Large intestine (tissue), 3 donors: Measurements from ENCODE around the gene CLASRP. TPM values are rescaled to one million over a fixed set of nuclear protein-coding genes. Genes with fewer than 3 reads are reported as not detected.

Experiments
- DNase-seq, 2 donors: peaks; one replicate each; pipeline versions ENCODE4 v3.0.0 to v3.0.0-alpha.2; 2013
- H3K27ac ChIP-seq: one replicate; pipeline ENCODE4 v1.5.1; 2013; ENCODE audit warnings: low read length
- H3K27me3 ChIP-seq: 2 replicates; pipeline ENCODE4 v1.6.1; 2013; ENCODE audit warnings: low read length; ENCODE audit not compliant: control insufficient read depth, insufficient read depth
- H3K36me3 ChIP-seq: 2 replicates; pipeline ENCODE4 v1.6.1; 2013; ENCODE audit warnings: low read length; ENCODE audit not compliant: control insufficient read depth, insufficient read depth
- H3K4me1 ChIP-seq: one replicate; pipeline ENCODE4 v1.6.1; 2013; ENCODE audit warnings: low read length; ENCODE audit not compliant: control insufficient read depth, insufficient read depth
- H3K4me3 ChIP-seq: one replicate; pipeline ENCODE4 v1.5.1; 2013; ENCODE audit warnings: low read length
- H3K9me3 ChIP-seq: one replicate; pipeline ENCODE4 v1.6.1; 2013; ENCODE audit warnings: mild to moderate bottlenecking, low read depth, low read length, moderate library complexity; ENCODE audit not compliant: control insufficient read depth
- WGBS: methylation state at CpG from one replicate; pipeline ENCODE4 v1.1.5; 2013; ENCODE audit warnings: low lambda C conversion rate; ENCODE audit not compliant: insufficient coverage; 5-methylcytosine and 5-hydroxymethylcytosine counted together
- polyA plus RNA-seq: library from polyadenylated mRNA; unstranded; fragments of 120-200 nt; gene quantifications from one replicate; pipeline ENCODE4 v1.2.1, GENCODE V29; 2013

The CLASRP gene
- polyA plus RNA-seq, 1 donor: 81.6 TPM

GRCh38 chr19:45071969-45072790, 33.3 kb downstream of the CLASRP start:
- H3K27me3 ChIP-seq: no peaks in the 10 kb centered on the region
- H3K36me3 ChIP-seq: peaks cover 46% of the 10 kb centered on the region
- no peak overlapping the region for H3K4me3 ChIP-seq
- WGBS: no CpG with 5 or more reads among the region's 34 CpGs
- no peaks in the 10 kb centered on the region for H3K9me3 ChIP-seq
- H3K27ac ChIP-seq: no peak overlapping the region
- no peak for DNase-seq
- peaks cover 18% of the 10 kb centered on the region for H3K4me1 ChIP-seq

- DNase-seq: no peak
- Histone ChIP-seq H3K27ac (peak overlapping the region; percentile 24), H3K4me1 (peaks cover 28% of the 10 kb centered on the region), H3K9me3 (no peaks in the 10 kb centered on the region), H3K36me3 (peaks cover 24% of the 10 kb centered on the region), H3K4me3 (peak overlapping the region; percentile 44), H3K27me3 (no peaks in the 10 kb centered on the region)
- no CpG with 5 or more reads among the region's 11 CpGs for WGBS
These were observed 36.0 kb downstream of the CLASRP start for GRCh38 chr19:45074744-45075300.

- H3K9me3 ChIP-seq: no peaks in the 10 kb centered on the region
- no peaks in the 10 kb centered on the region for H3K27me3 ChIP-seq
- H3K4me1 ChIP-seq: peaks cover 35% of the 10 kb centered on the region
- peaks cover 17% of the 10 kb centered on the region for H3K36me3 ChIP-seq
- peak overlapping the region; percentile 44 for H3K4me3 ChIP-seq
- peak; percentile 82 to 89 for DNase-seq
- 0% methylated on average over 4 of the region's 26 CpGs for WGBS
- peak overlapping the region; percentile 50 for H3K27ac ChIP-seq
These were observed 36.6 kb downstream of the CLASRP start for GRCh38 chr19:45075301-45076028.

GRCh38 chr19:45076029-45076850, 37.4 kb downstream of the CLASRP start, which contains the start of gene ZNF296:
Gene ZNF296 (minus strand): TSS chr19:45076478. CDS start chr19:45076373, 105 bp downstream.
- Histone ChIP-seq H3K36me3 (peaks cover 10% of the 10 kb centered on the region), H3K9me3 (no peaks in the 10 kb centered on the region), H3K27ac (peak within 1 kb of the TSS; percentile 50), H3K4me1 (peaks cover 35% of the 10 kb centered on the region), H3K27me3 (no peaks in the 10 kb centered on the region), H3K4me3 (peak within 1 kb of the TSS; percentile 44)
- DNase-seq: peak; percentile 83 to 91
- no CpG with 5 or more reads among the region's 81 CpGs for WGBS

- H3K27ac ChIP-seq: peak overlapping the region; percentile 23
- DNase-seq: no peak
- peak overlapping the region; percentile 6 for H3K4me3 ChIP-seq
- no peaks in the 10 kb centered on the region for H3K9me3 ChIP-seq
- WGBS: no CpG with 5 or more reads among the region's 15 CpGs
- peaks cover 10% of the 10 kb centered on the region for H3K36me3 ChIP-seq
- H3K4me1 ChIP-seq: peaks cover 35% of the 10 kb centered on the region
- H3K27me3 ChIP-seq: no peaks in the 10 kb centered on the region
These were observed 38.2 kb downstream of the CLASRP start for GRCh38 chr19:45076851-45077730.

GRCh38 chr19:45078390-45079062, 39.7 kb downstream of the CLASRP start:
- Histone ChIP-seq H3K4me1 (peaks cover 35% of the 10 kb centered on the region), H3K27me3 (no peaks in the 10 kb centered on the region), H3K27ac (no peak overlapping the region), H3K36me3 (peaks cover 13% of the 10 kb centered on the region), H3K9me3 (no peaks in the 10 kb centered on the region), H3K4me3 (peak overlapping the region; percentile 97)
- no peak for DNase-seq
- 100% methylated on average over 1 of the region's 10 CpGs for WGBS

- Histone ChIP-seq H3K4me3 (peak within 1 kb of the TSS; percentile 97), H3K27ac (peak within 1 kb of the TSS; percentile 49), H3K27me3 (no peaks in the 10 kb centered on the region), H3K9me3 (no peaks in the 10 kb centered on the region), H3K36me3 (peaks cover 13% of the 10 kb centered on the region), H3K4me1 (peaks cover 35% of the 10 kb centered on the region)
- no CpG with 5 or more reads among the region's 61 CpGs for WGBS
- DNase-seq: peak; percentile 61 to 80
These were observed 40.4 kb downstream of the CLASRP start, which contains the start of gene GEMIN7 for GRCh38 chr19:45079063-45079910. Gene GEMIN7 (plus strand): TSS chr19:45079260. CDS start chr19:45090115, 10,855 bp downstream.

- no peaks in the 10 kb centered on the region for H3K27me3 ChIP-seq
- peak overlapping the region; percentile 49 for H3K27ac ChIP-seq
- WGBS: no CpG with 5 or more reads among the region's 6 CpGs
- no peaks in the 10 kb centered on the region for H3K9me3 ChIP-seq
- peaks cover 14% of the 10 kb centered on the region for H3K36me3 ChIP-seq
- peak in 1 of 2 donors; percentile 75 for DNase-seq
- H3K4me1 ChIP-seq: peaks cover 32% of the 10 kb centered on the region
- H3K4me3 ChIP-seq: peak overlapping the region; percentile 97
These were observed 41.1 kb downstream of the CLASRP start for GRCh38 chr19:45079911-45080370.
